ENCODE data around the gene PHLPP1. TPM values are rescaled to one million over a fixed set of nuclear protein-coding genes. Genes with fewer than 3 reads are reported as not detected.

The PHLPP1 gene
- total RNA-seq, 4 donors from 2014 or later = 17.7 to 29.5 (median 25.5) TPM

DNA sequence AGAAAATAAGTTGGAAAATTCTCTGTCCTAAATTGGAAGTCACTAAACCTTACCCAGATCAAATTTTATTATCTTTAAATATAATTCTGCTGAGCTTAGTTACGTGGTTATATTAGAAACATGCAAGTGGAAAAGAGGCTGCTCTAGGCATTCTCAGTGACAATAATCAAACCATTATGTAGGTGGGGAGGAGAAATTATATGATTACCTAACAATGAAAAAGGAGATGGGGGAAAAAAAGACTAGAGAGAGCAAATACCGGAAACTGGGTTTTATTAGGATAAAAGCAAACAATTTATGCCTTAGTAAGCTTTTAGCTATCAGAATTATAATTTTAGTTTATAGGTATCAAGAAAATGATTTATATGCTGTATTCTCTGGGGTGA is 53.2 kb downstream of the PHLPP1 start:
- 45 to 48% methylated on average over 2 of the region's 2 CpGs for WGBS, 2 donors (ENCODE audit: low coverage in 1 of 2)

DNA sequence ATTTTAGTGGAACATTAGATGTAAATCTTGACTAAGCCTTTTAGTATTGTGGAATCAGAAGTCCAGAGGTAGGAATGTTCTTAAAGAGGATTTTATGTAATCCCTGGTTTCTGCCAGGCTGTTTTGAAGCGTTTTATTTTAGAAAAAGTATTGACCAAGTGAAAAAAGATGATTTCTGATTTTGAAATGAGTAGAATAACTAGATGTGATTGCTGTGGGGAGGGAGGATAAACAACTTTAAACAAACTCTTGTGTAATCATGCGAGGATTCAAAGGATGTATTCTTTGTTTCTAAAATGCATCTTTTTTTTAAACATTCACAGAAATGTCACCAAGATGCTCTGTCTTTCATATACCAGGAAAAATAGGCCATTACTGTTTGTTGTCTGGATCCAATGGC is 53.9 kb downstream of the PHLPP1 start:
- in situ Hi-C loops (cut with MboI; ENCODE audit: low pct_ligation_motif_present in 1 of 4, low pct_unique_long_range_greater_than_20kb in 1 of 4, low sequenced_read_pairs in 3 of 4) = no loop called here
- TF ChIP-seq POLR2A (IDR thresholded peaks at IDR 0.05) (no peak), EP300 (IDR thresholded peaks at IDR 0.05; ENCODE audit: low read depth) (no peak), POLR2AphosphoS5 (IDR thresholded peaks at IDR 0.05) (no peak)
- TF ChIP-seq, protein P1, sequence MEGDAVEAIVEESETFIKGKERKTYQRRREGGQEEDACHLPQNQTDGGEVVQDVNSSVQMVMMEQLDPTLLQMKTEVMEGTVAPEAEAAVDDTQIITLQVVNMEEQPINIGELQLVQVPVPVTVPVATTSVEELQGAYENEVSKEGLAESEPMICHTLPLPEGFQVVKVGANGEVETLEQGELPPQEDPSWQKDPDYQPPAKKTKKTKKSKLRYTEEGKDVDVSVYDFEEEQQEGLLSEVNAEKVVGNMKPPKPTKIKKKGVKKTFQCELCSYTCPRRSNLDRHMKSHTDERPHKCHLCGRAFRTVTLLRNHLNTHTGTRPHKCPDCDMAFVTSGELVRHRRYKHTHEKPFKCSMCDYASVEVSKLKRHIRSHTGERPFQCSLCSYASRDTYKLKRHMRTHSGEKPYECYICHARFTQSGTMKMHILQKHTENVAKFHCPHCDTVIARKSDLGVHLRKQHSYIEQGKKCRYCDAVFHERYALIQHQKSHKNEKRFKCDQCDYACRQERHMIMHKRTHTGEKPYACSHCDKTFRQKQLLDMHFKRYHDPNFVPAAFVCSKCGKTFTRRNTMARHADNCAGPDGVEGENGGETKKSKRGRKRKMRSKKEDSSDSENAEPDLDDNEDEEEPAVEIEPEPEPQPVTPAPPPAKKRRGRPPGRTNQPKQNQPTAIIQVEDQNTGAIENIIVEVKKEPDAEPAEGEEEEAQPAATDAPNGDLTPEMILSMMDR (IDR thresholded peaks at IDR 0.05) = no peak
- intact Hi-C loops (cut with DNase I; ENCODE audit: low total_unique reads) = no loop called here
- Histone ChIP-seq H3K27ac (no peak overlapping the region), H3K9me3 (no peaks in the 10 kb centered on the region), H3K4me3 (no peak overlapping the region), H3K4me1 (peaks cover 0 to 35% (median 20%) of the 10 kb centered on the region in 4 donors), H3K27me3 (no peaks in the 10 kb centered on the region), H3K36me3 (no peaks in the 10 kb centered on the region)
- 65 to 78% methylated on average over 2 of the region's 2 CpGs for WGBS, 2 donors (ENCODE audit: low coverage in 1 of 2)
- DNase-seq = no peak

More for the DNA sequence above, 53.2 kb downstream of the PHLPP1 start:
- Histone ChIP-seq H3K27me3 (no peaks in the 10 kb centered on the region), H3K4me3 (no peak overlapping the region), H3K4me1 (peaks cover 0 to 31% (median 18%) of the 10 kb centered on the region in 4 donors), H3K9me3 (no peaks in the 10 kb centered on the region), H3K36me3 (no peaks in the 10 kb centered on the region), H3K27ac (no peak overlapping the region)
- intact Hi-C loops (cut with DNase I; ENCODE audit: low total_unique reads) = no loop called here
- no peak for DNase-seq
- in situ Hi-C loops (cut with MboI; ENCODE audit: low pct_ligation_motif_present in 1 of 4, low pct_unique_long_range_greater_than_20kb in 1 of 4, low sequenced_read_pairs in 3 of 4) = no loop called here
- TF ChIP-seq POLR2A (IDR thresholded peaks at IDR 0.05) = no peak
- TF ChIP-seq EP300 (IDR thresholded peaks at IDR 0.05; ENCODE audit: low read depth) = no peak
- no peak for TF ChIP-seq POLR2AphosphoS5 (IDR thresholded peaks at IDR 0.05)
- TF ChIP-seq, protein P1 (IDR thresholded peaks at IDR 0.05) = no peak

DNA sequence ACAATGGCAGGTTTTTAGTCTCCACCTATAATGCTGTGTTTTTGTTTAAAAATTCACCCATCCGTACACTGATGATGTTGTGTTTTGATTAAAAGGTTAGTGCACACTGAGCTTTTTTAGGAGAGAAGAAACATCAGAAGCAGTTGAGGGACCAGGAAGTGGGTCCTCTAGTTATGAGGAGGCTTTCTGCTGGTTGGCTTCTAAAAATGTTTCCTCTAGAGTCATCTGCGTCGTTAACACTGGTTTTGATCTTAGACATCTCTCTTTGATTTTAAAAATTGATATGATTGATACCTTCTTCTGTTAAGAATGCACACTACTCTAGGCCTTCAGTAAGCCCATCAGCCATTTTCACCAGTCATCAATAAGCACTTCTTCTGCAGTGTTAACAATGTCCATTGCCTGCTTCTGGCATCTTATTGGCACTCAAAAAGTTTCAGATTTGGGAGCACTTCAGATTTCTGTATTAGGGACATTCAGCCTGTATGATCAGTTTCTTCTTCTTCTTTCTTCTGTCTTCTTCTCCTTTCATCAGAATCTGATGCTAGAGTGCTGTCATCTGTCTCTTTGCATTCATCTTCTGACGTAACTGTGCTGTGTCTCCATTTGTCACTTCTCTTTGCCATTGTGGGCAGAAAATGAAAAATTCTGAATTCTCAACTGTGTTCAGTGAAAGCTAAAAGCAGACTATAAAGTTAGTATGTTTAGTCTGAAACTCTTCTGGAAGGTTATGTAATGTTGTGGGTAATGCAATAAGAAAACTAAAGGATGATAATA is 56.3 kb downstream of the PHLPP1 start:
- Histone ChIP-seq H3K27me3 (no peaks in the 10 kb centered on the region), H3K27ac (no peak overlapping the region), H3K4me1 (peaks cover 0 to 37% (median 20%) of the 10 kb centered on the region in 4 donors), H3K36me3 (no peaks in the 10 kb centered on the region), H3K4me3 (no peak overlapping the region), H3K9me3 (no peaks in the 10 kb centered on the region)
- TF ChIP-seq EP300 (IDR thresholded peaks at IDR 0.05; ENCODE audit: low read depth) (no peak), POLR2AphosphoS5 (IDR thresholded peaks at IDR 0.05) (no peak), POLR2A (IDR thresholded peaks at IDR 0.05) (no peak)
- no peak for DNase-seq
- WGBS, 2 donors (ENCODE audit: low coverage in 1 of 2) = 72 to 85% methylated on average over 4 of the region's 4 CpGs
- in situ Hi-C loops (cut with MboI; ENCODE audit: low pct_ligation_motif_present in 1 of 4, low pct_unique_long_range_greater_than_20kb in 1 of 4, low sequenced_read_pairs in 3 of 4) (loop anchor here in 1 of 4 donors (10.0 kb wide), 1 partner anchor 63 kb away; no protein-coding TSS in a partner anchor), intact Hi-C loops (cut with DNase I; ENCODE audit: low total_unique reads) (no loop called here)

DNA sequence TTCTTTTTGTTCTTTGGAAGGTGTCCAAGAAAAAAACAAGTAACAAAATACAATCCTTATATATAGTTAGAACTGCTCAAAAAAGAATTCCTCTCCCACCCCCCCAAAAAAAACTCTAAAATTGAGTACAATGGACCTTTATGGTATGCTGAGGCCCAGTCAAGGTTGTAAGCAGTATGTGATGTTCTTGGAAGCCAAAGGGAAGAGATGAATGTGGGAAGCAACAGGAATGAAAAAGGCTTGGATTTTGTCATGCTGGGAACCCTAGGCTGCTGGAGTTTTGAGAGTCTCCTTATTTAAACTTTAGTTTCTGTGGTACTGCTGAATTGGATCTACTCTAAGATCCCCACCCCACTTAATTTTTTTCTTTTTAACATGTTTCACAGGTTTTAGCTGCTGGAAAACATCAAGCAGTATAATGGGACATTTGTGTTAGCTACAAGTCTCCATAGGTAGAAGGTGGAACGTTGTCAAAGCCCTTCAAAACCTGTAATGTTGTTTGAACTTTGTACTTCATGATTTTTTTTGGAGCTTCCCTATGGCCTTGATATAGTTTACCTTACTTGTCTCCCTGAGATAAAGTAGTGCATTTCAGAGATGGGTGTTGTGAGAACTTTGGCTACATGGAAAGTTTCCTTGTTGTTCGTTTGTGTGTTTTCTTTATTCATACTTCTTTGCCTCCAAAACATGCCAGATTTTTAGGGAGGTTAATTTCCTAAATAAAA is 57.7 kb downstream of the PHLPP1 start:
- intact Hi-C loops (cut with DNase I; ENCODE audit: low total_unique reads) (no loop called here), in situ Hi-C loops (cut with MboI; ENCODE audit: low pct_ligation_motif_present in 1 of 4, low pct_unique_long_range_greater_than_20kb in 1 of 4, low sequenced_read_pairs in 3 of 4) (loop anchor here in 1 of 4 donors (10.0 kb wide), 1 partner anchor 62 kb away; no protein-coding TSS in a partner anchor)
- no peak overlapping the region for H3K4me3 ChIP-seq
- no peaks in the 10 kb centered on the region for H3K27me3 ChIP-seq
- no peak for DNase-seq
- TF ChIP-seq EP300 (IDR thresholded peaks at IDR 0.05; ENCODE audit: low read depth) (no peak), POLR2A (IDR thresholded peaks at IDR 0.05) (no peak), POLR2AphosphoS5 (IDR thresholded peaks at IDR 0.05) (no peak)
- TF ChIP-seq, protein P1 (IDR thresholded peaks at IDR 0.05) = no peak
- peaks cover 0 to 28% (median 16%) of the 10 kb centered on the region in 4 donors for H3K4me1 ChIP-seq
- peak overlapping the region; percentile 26 to 63 (median 48) for H3K27ac ChIP-seq
- H3K9me3 ChIP-seq = no peaks in the 10 kb centered on the region
- 57 to 71% methylated on average over 2 of the region's 2 CpGs for WGBS, 2 donors (ENCODE audit: low coverage in 1 of 2)
- H3K36me3 ChIP-seq = no peaks in the 10 kb centered on the region
